OCI-LY7 (cell line): ENCODE measurements around the gene ENTPD6. TPM values are rescaled to one million over a fixed set of nuclear protein-coding genes. Genes with fewer than 3 reads are reported as not detected.

Experiments
- BruUV-seq: library from RNA; stranded (reverse); fragments of 400-500 nt; replicated peaks from 2 replicates; lab custom pipeline; 2021; lab: Mats Ljungman, UMichigan
- CTCF ChIA-PET: fragments of 300-600 bp; sonication (Branson Sonifier 250); formaldehyde crosslinking; loops from one replicate; lab custom pipeline; 2022; ENCODE audit warnings: antibody characterized with exemption; ENCODE audit not compliant: unreplicated experiment; lab: Charles Lee
- POLR2A ChIA-PET: fragments of 300-600 bp; sonication (Branson Sonifier 250); formaldehyde crosslinking; loops from one replicate; lab custom pipeline; 2022; ENCODE audit warnings: antibody characterized with exemption; lab: Charles Lee
- DNase-seq: peaks from one replicate; pipeline ENCODE4 v3.0.0-alpha.2; 2015; ENCODE audit warnings: low spot score
- H2AFZ ChIP-seq: fragments of 200-600 bp; sonication (generic), shearing (Covaris generic); 2 replicates; pipeline ENCODE4 v1.6.1; 2014; ENCODE audit warnings: mild to moderate bottlenecking, antibody characterized with exemption, low read length, moderate library complexity
- H3K27ac ChIP-seq: fragments of 200-600 bp; sonication (generic); 2 replicates; pipeline ENCODE4 v1.5.1; 2014; ENCODE audit warnings: mixed run types, low read depth, mild to moderate bottlenecking, moderate library complexity, low read length, inconsistent platforms; ENCODE audit not compliant: poor library complexity, severe bottlenecking
- H3K36me3 ChIP-seq: fragments of 200-600 bp; sonication (generic); 2 replicates; pipeline ENCODE4 v1.6.1; 2014; ENCODE audit warnings: mild to moderate bottlenecking, antibody characterized with exemption, low read length, moderate library complexity, mixed read lengths; ENCODE audit not compliant: insufficient read depth
- H3K4me1 ChIP-seq: fragments of 200-600 bp; sonication (generic); 2 replicates; pipeline ENCODE4 v1.5.1; 2014; ENCODE audit warnings: mild to moderate bottlenecking, low read length; ENCODE audit not compliant: insufficient read depth, poor library complexity, severe bottlenecking
- H3K4me2 ChIP-seq: fragments of 200-600 bp; sonication (generic); 2 replicates; pipeline ENCODE4 v1.6.1; 2014; ENCODE audit warnings: mild to moderate bottlenecking, low read length
- H3K4me3 ChIP-seq: fragments of 200-600 bp; sonication (generic); 2 replicates; pipeline ENCODE4 v1.5.1; 2014; ENCODE audit warnings: mild to moderate bottlenecking, low read depth, low read length; ENCODE audit not compliant: poor library complexity, severe bottlenecking
- H3K79me2 ChIP-seq: fragments of 200-600 bp; sonication (generic); 2 replicates; pipeline ENCODE4 v1.6.1; 2016; ENCODE audit warnings: low read depth, mild to moderate bottlenecking, low read length, moderate library complexity, mixed read lengths; ENCODE audit not compliant: insufficient read depth
- H3K9me2 ChIP-seq: fragments of 200-600 bp; sonication (generic); 2 replicates; pipeline ENCODE4 v1.6.1; 2016; ENCODE audit warnings: mild to moderate bottlenecking, low read length, mixed read lengths; ENCODE audit not compliant: insufficient read depth
- H3K9me3 ChIP-seq: fragments of 200-600 bp; sonication (generic); 2 replicates; pipeline ENCODE4 v1.6.1; 2014; ENCODE audit warnings: mild to moderate bottlenecking, mixed run types, low read length, mixed read lengths
- H4K20me1 ChIP-seq: fragments of 200-600 bp; sonication (generic); 2 replicates; pipeline ENCODE4 v1.6.1; 2014; ENCODE audit warnings: mild to moderate bottlenecking, antibody characterized with exemption, low read length, moderate library complexity, mixed read lengths; ENCODE audit not compliant: insufficient read depth
- EZH2phosphoT487 ChIP-seq: fragments of 200-600 bp; sonication (generic); IDR thresholded peaks from 2 replicates; pipeline ENCODE4 v1.6.1; 2018; ENCODE audit warnings: low read depth, borderline replicate concordance, mild to moderate bottlenecking, mixed run types, antibody characterized with exemption, low read length, moderate library complexity, mixed read lengths
- intact Hi-C: fragments of 100-400 bp; cut with micrococcal nuclease; formaldehyde crosslinking; loops from one replicate; pipeline ENCODE4 v1.10.0; 2022; ENCODE audit not compliant: unreplicated experiment
- total RNA-seq, 2 experiments: library from RNA; depleted of rRNA in 1 of 2; stranded (reverse); fragments of >200 nt in 1 of 2; shearing (Covaris generic) in 1 of 2; gene quantifications; 2 replicates each; pipeline ENCODE4 v1.2.3, GENCODE V29; 2014 to 2022
- TF ChIP-seq, protein P1 (sequence below): fragments of 200-600 bp; sonication (generic); conservative IDR thresholded peaks from 2 replicates; pipeline ENCODE4 v1.5.1; 2014; ENCODE audit warnings: mild to moderate bottlenecking, antibody characterized with exemption, low read length, moderate library complexity, mixed read lengths

Gene ENTPD6
- total RNA-seq, 2 experiments from 2014 or later, result 4.2 TPM; not detected in 1

- no peak overlapping the region for H3K4me3 ChIP-seq
- no peak for DNase-seq
- no peak for TF ChIP-seq EZH2phosphoT487
- TF ChIP-seq, protein P1, sequence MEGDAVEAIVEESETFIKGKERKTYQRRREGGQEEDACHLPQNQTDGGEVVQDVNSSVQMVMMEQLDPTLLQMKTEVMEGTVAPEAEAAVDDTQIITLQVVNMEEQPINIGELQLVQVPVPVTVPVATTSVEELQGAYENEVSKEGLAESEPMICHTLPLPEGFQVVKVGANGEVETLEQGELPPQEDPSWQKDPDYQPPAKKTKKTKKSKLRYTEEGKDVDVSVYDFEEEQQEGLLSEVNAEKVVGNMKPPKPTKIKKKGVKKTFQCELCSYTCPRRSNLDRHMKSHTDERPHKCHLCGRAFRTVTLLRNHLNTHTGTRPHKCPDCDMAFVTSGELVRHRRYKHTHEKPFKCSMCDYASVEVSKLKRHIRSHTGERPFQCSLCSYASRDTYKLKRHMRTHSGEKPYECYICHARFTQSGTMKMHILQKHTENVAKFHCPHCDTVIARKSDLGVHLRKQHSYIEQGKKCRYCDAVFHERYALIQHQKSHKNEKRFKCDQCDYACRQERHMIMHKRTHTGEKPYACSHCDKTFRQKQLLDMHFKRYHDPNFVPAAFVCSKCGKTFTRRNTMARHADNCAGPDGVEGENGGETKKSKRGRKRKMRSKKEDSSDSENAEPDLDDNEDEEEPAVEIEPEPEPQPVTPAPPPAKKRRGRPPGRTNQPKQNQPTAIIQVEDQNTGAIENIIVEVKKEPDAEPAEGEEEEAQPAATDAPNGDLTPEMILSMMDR, result no peak
- H3K79me2 ChIP-seq, result no peaks in the 10 kb centered on the region
- H2AFZ ChIP-seq, result no peak overlapping the region
- intact Hi-C loops, result no loop called here
- no peak overlapping the region for H3K27ac ChIP-seq
- H3K36me3 ChIP-seq, result no peaks in the 10 kb centered on the region
- ChIA-PET CTCF (no interaction called here), POLR2A (interaction anchor here (0.6 kb wide), 1 partner anchor 25 kb away, joined by 4 read pairs; no protein-coding TSS in a partner anchor)
- BruUV-seq, result no TSS peak
- no peaks in the 10 kb centered on the region for H3K9me2 ChIP-seq
- no peaks in the 10 kb centered on the region for H4K20me1 ChIP-seq
- H3K4me1 ChIP-seq, result peaks cover 22% of the 10 kb centered on the region
- H3K9me3 ChIP-seq, result peaks cover 9% of the 10 kb centered on the region; the same call in 1 of the 2 replicates
- H3K4me2 ChIP-seq, result no peak overlapping the region
Observed at GRCh38 chr20:25242231-25242630, 46.7 kb downstream of the ENTPD6 start.

DNA sequence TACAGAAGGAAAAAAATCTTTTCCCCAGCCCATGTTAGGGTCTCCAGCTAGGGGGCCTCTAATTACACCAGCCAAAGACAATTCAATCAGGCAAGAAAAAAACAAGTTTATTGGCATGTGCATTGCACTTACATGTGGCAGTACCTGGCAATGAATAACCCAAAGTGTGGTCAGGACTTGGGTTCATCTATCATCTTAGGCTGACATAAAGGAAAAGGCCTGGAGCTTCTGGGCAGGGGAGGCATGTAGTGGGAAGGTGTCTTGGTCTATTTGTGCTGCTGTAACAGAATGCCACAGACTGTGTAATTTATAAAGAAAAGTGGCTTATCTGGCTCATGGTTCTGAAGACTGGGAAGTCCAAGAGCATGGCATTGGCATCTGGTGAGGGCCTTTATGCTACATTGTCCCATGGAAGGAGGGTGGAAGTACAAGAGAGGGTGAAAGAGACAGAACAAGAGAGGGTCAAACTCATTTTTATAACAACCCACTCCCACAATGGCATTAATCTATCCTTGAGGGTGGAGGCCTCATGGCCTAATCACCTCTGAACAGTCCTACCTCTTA is 48.0 kb downstream of the ENTPD6 start:
- ChIA-PET CTCF (no interaction called here), POLR2A (no interaction called here)
- H3K9me2 ChIP-seq, result no peaks in the 10 kb centered on the region
- H4K20me1 ChIP-seq, result no peaks in the 10 kb centered on the region
- H3K79me2 ChIP-seq, result no peaks in the 10 kb centered on the region
- peaks cover 27% of the 10 kb centered on the region for H3K4me1 ChIP-seq
- H3K27ac ChIP-seq, result no peak overlapping the region
- no peak for DNase-seq
- intact Hi-C loops, result no loop called here
- peaks cover 9% of the 10 kb centered on the region; the same call in 1 of the 2 replicates for H3K9me3 ChIP-seq
- H3K36me3 ChIP-seq, result no peaks in the 10 kb centered on the region
- H3K4me3 ChIP-seq, result no peak overlapping the region
- no TSS peak for BruUV-seq
- H2AFZ ChIP-seq, result no peak overlapping the region
- TF ChIP-seq, protein P1, result no peak
- no peak for TF ChIP-seq EZH2phosphoT487
- H3K4me2 ChIP-seq, result no peak overlapping the region

DNA sequence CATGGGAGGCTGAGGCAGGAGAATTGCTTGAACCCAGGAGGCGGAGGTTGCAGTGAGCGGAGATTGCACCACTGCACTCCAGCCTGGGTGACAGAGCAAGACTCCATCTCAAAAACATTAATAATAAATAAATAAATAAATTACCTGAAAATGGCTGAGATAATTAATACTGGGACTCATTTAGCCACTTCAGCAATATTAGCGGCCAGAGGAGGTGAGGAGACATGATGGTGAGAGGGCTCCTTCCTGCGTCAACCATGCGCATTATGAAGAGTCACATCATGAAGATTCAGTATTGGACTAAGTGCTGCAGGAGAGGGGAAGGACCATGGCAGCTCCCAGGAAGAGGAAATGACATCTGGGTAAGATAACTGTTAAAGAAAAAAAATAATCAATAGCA is 49.5 kb downstream of the ENTPD6 start:
- DNase-seq, result no peak
- TF ChIP-seq EZH2phosphoT487, result no peak
- TF ChIP-seq, protein P1, result no peak
- Histone ChIP-seq H3K4me1 (peaks cover 38% of the 10 kb centered on the region), H3K27ac (no peak overlapping the region), H3K4me2 (no peak overlapping the region), H4K20me1 (peaks cover 9% of the 10 kb centered on the region; the same call in 1 of the 2 replicates), H3K9me3 (peaks cover 9% of the 10 kb centered on the region; the same call in 1 of the 2 replicates), H3K4me3 (no peak overlapping the region), H3K9me2 (no peaks in the 10 kb centered on the region), H2AFZ (no peak overlapping the region), H3K79me2 (no peaks in the 10 kb centered on the region), H3K36me3 (no peaks in the 10 kb centered on the region)
- BruUV-seq, result no TSS peak
- ChIA-PET CTCF (no interaction called here), POLR2A (interaction anchor here (0.6 to 0.7 kb wide), 2 partner anchors 9 to 605 kb away, joined by 3 to 5 read pairs; no protein-coding TSS in a partner anchor)
- intact Hi-C loops, result loop anchor here (5.0 kb wide), 3 partner anchors 147 to 253 kb away; partner anchors contain the start of genes ABHD12, APMAP and GINS1
